WTC11 (cell line): ENCODE measurements around the gene FAM118B.

Experiments
- CTCF ChIP-seq: fragments of 200-600 bp; IDR thresholded peaks from 2 replicates; pipeline ENCODE4 v1.8.0; 2022; ENCODE audit warnings: antibody characterized with exemption
- ESRRA ChIP-seq: sonication (generic); formaldehyde crosslinking; IDR thresholded peaks from 2 replicates; pipeline ENCODE4 v1.8.1; 2022; ENCODE audit warnings: mild to moderate bottlenecking, missing genetic modification reagents, borderline replicate concordance
- GABPB1 ChIP-seq: sonication (generic); formaldehyde crosslinking; IDR thresholded peaks from 2 replicates; pipeline ENCODE4 v1.8.1; 2023; ENCODE audit warnings: mild to moderate bottlenecking, missing genetic modification reagents
- RELA ChIP-seq: sonication (generic); formaldehyde crosslinking; IDR thresholded peaks from 2 replicates; pipeline ENCODE4 v1.8.1; 2022; ENCODE audit warnings: missing genetic modification reagents, mild to moderate bottlenecking, borderline replicate concordance
- TP53 ChIP-seq: sonication (generic); formaldehyde crosslinking; IDR thresholded peaks from 2 replicates; pipeline ENCODE4 v1.8.1; 2023; ENCODE audit warnings: mild to moderate bottlenecking, missing genetic modification reagents
- TF ChIP-seq, protein P1 (sequence below): sonication (generic); formaldehyde crosslinking; IDR thresholded peaks from 2 replicates; pipeline ENCODE4 v1.8.1; 2023; ENCODE audit warnings: mild to moderate bottlenecking, missing genetic modification reagents, moderate library complexity
- TF ChIP-seq, protein P2 (sequence below): sonication (generic); formaldehyde crosslinking; IDR thresholded peaks from 2 replicates; pipeline ENCODE4 v1.8.0; 2022; ENCODE audit warnings: mild to moderate bottlenecking, missing genetic modification reagents

GRCh38 chr11:126182787-126183445 is 28.7 kb upstream of the FAM118B start:
- TF ChIP-seq GABPB1 (CRISPR knock-in tag), result no peak
- TF ChIP-seq ESRRA (CRISPR knock-in tag), result no peak
- TF ChIP-seq, protein P1, sequence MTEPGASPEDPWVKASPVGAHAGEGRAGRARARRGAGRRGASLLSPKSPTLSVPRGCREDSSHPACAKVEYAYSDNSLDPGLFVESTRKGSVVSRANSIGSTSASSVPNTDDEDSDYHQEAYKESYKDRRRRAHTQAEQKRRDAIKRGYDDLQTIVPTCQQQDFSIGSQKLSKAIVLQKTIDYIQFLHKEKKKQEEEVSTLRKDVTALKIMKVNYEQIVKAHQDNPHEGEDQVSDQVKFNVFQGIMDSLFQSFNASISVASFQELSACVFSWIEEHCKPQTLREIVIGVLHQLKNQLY, result no peak
- TF ChIP-seq, protein P2, sequence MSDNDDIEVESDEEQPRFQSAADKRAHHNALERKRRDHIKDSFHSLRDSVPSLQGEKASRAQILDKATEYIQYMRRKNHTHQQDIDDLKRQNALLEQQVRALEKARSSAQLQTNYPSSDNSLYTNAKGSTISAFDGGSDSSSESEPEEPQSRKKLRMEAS, result no peak
- TF ChIP-seq CTCF, result no peak
- no peak for TF ChIP-seq RELA (CRISPR knock-in tag)
- no peak for TF ChIP-seq TP53
